ENCODE results near the gene FBXL13.
"Not testable (repeated sequence)": the region's sequence is repeated elsewhere in the genome, so short reads cannot be mapped to it uniquely, and the experiment has no call there.

The FBXL13 gene

GRCh38 chr7:103078226-103078625, 3.6 kb upstream of the FBXL13 start:
- not testable (repeated sequence) for DNase-seq

GRCh38 chr7:103077318-103077717, 2.7 kb upstream of the FBXL13 start:
- DNase-seq = no peak

- no peak for DNase-seq
Measured at GRCh38 chr7:103076764-103077163, 2.2 kb upstream of the FBXL13 start.

- DNase-seq = peak; percentile 54
Measured at GRCh38 chr7:103075337-103075918, 832 bp upstream of the FBXL13 start.

- no peak for DNase-seq
Measured at GRCh38 chr7:103073989-103074518, 542 bp downstream of the FBXL13 start.

- DNase-seq = no peak
Measured at GRCh38 chr7:103071000-103071399, 3.6 kb downstream of the FBXL13 start.

- DNase-seq = no peak
Measured at GRCh38 chr7:103068414-103069403, 5.9 kb downstream of the FBXL13 start.

GRCh38 chr7:103065667-103066066, 8.9 kb downstream of the FBXL13 start:
- peak; percentile 58 for DNase-seq

GRCh38 chr7:103063895-103064294, 10.7 kb downstream of the FBXL13 start:
- DNase-seq = no peak

- DNase-seq = no peak
Measured at GRCh38 chr7:103059471-103059870, 15.1 kb downstream of the FBXL13 start.

GRCh38 chr7:103058122-103058521, 16.5 kb downstream of the FBXL13 start:
- DNase-seq = no peak

GRCh38 chr7:103056006-103056405, 18.6 kb downstream of the FBXL13 start:
- not testable (repeated sequence) for DNase-seq

GRCh38 chr7:103051519-103051918, 23.1 kb downstream of the FBXL13 start:
- DNase-seq = no peak

GRCh38 chr7:103048833-103049232, 25.8 kb downstream of the FBXL13 start:
- DNase-seq = peak; percentile 3

GRCh38 chr7:103041815-103042214, 32.8 kb downstream of the FBXL13 start:
- DNase-seq = not testable (repeated sequence)

GRCh38 chr7:103037823-103038739, 36.5 kb downstream of the FBXL13 start:
- not testable (repeated sequence) for DNase-seq

- DNase-seq = no peak
Measured at GRCh38 chr7:103037476-103037822, 37.1 kb downstream of the FBXL13 start.

- not testable (repeated sequence) for DNase-seq
Measured at GRCh38 chr7:103034318-103034717, 40.3 kb downstream of the FBXL13 start.

- DNase-seq = peak; percentile 19
Measured at GRCh38 chr7:103031781-103032180, 42.8 kb downstream of the FBXL13 start.

- no peak for DNase-seq
Measured at GRCh38 chr7:103031024-103031423, 43.6 kb downstream of the FBXL13 start.

GRCh38 chr7:103025341-103025740, 49.3 kb downstream of the FBXL13 start:
- DNase-seq = no peak

GRCh38 chr7:103023578-103023977, 51.0 kb downstream of the FBXL13 start:
- not testable (repeated sequence) for DNase-seq

GRCh38 chr7:103021490-103021889, 53.1 kb downstream of the FBXL13 start:
- DNase-seq = not testable (repeated sequence)

All from EL (cell line).